ENCODE results near the gene IL4R.
A peak's percentile ranks its signal among the peaks of the same experiment; 100 is the strongest.

The IL4R gene

GRCh38 chr16:27314161-27314723 lies 468 bp downstream of the IL4R start:
- Histone ChIP-seq H3K4me3 (ENCODE audit: insufficient read depth, low read depth, low read length, poor library complexity, severe bottlenecking) (peak overlapping the region; percentile 97), H3K36me3 (ENCODE audit: control insufficient read depth, insufficient read depth, low read length) (no peaks in the 10 kb centered on the region), H3K27me3 (replicated peaks; ENCODE audit: control insufficient read depth, insufficient read depth, low read length, poor library complexity, severe bottlenecking) (no peaks in the 10 kb centered on the region), H3K27ac (ENCODE audit: insufficient read depth, low read length, poor library complexity, severe bottlenecking) (peak overlapping the region; percentile 98), H3K9me3 (ENCODE audit: control insufficient read depth, low read length) (no peaks in the 10 kb centered on the region), H3K4me1 (ENCODE audit: control insufficient read depth, insufficient read depth, low read length, poor library complexity, severe bottlenecking) (peaks cover 45% of the 10 kb centered on the region)
- DNase-seq, result peak; percentile 33 to 48 (median 41)

DNA sequence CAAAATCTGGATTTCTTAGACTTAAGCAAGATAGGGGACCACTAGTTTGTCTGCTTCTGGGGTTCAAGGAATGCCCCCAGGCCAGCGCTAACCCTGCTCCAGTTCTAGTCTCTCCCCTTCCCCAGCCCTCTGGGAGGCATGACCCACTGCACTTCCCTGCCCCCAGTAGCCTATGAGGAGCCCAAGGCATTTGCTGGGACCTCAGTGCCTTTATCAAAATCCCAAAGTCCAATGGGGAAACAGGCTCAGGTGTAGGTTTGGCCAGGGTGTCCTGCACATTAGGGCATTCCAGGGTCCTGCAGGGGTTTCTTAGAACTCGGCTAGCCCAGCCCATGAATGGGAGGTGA lies 1.2 kb downstream of the IL4R start:
- H3K27me3 ChIP-seq (replicated peaks; ENCODE audit: control insufficient read depth, insufficient read depth, low read length, poor library complexity, severe bottlenecking), result no peaks in the 10 kb centered on the region
- H3K9me3 ChIP-seq (ENCODE audit: control insufficient read depth, low read length), result no peaks in the 10 kb centered on the region
- H3K4me3 ChIP-seq (ENCODE audit: insufficient read depth, low read depth, low read length, poor library complexity, severe bottlenecking), result peak overlapping the region; percentile 97
- no peak for DNase-seq
- peaks cover 51% of the 10 kb centered on the region for H3K4me1 ChIP-seq (ENCODE audit: control insufficient read depth, insufficient read depth, low read length, poor library complexity, severe bottlenecking)
- H3K36me3 ChIP-seq (ENCODE audit: control insufficient read depth, insufficient read depth, low read length), result no peaks in the 10 kb centered on the region
- H3K27ac ChIP-seq (ENCODE audit: insufficient read depth, low read length, poor library complexity, severe bottlenecking), result peak overlapping the region; percentile 98

- peaks cover 54% of the 10 kb centered on the region for H3K4me1 ChIP-seq (ENCODE audit: control insufficient read depth, insufficient read depth, low read length, poor library complexity, severe bottlenecking)
- no peaks in the 10 kb centered on the region for H3K27me3 ChIP-seq (replicated peaks; ENCODE audit: control insufficient read depth, insufficient read depth, low read length, poor library complexity, severe bottlenecking)
- peak overlapping the region; percentile 98 for H3K27ac ChIP-seq (ENCODE audit: insufficient read depth, low read length, poor library complexity, severe bottlenecking)
- H3K9me3 ChIP-seq (ENCODE audit: control insufficient read depth, low read length), result no peaks in the 10 kb centered on the region
- peak in 2 of 3 donors; percentile 7 to 25 for DNase-seq
- peak overlapping the region; percentile 97 for H3K4me3 ChIP-seq (ENCODE audit: insufficient read depth, low read depth, low read length, poor library complexity, severe bottlenecking)
- H3K36me3 ChIP-seq (ENCODE audit: control insufficient read depth, insufficient read depth, low read length), result no peaks in the 10 kb centered on the region
Measured at GRCh38 chr16:27315333-27316037, 1.7 kb downstream of the IL4R start.

GRCh38 chr16:27316038-27316680 lies 2.4 kb downstream of the IL4R start:
- DNase-seq, result no peak
- H3K27ac ChIP-seq (ENCODE audit: insufficient read depth, low read length, poor library complexity, severe bottlenecking), result peak overlapping the region; percentile 98
- no peaks in the 10 kb centered on the region for H3K27me3 ChIP-seq (replicated peaks; ENCODE audit: control insufficient read depth, insufficient read depth, low read length, poor library complexity, severe bottlenecking)
- H3K36me3 ChIP-seq (ENCODE audit: control insufficient read depth, insufficient read depth, low read length), result no peaks in the 10 kb centered on the region
- H3K9me3 ChIP-seq (ENCODE audit: control insufficient read depth, low read length), result no peaks in the 10 kb centered on the region
- peaks cover 58% of the 10 kb centered on the region for H3K4me1 ChIP-seq (ENCODE audit: control insufficient read depth, insufficient read depth, low read length, poor library complexity, severe bottlenecking)
- H3K4me3 ChIP-seq (ENCODE audit: insufficient read depth, low read depth, low read length, poor library complexity, severe bottlenecking), result peak overlapping the region; percentile 97

DNA sequence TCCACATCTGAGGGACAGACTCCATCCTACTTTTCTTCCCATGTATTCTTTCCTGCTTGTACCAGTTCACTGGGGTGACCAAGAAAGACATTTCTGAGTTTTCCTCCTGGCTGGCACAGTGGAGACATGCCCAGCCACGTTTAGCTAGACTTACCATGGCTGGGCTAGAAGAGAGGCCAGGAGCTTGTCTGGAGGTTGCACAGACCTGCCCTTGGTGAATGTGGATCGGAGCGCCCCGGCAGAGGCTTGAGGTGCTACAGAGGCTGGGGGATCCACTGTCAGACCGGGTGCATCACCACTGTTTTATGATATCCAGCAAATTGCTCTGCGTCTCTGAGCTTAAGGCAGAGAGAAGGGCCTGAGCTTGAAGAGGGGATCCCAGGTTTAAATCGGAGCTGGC lies 3.5 kb downstream of the IL4R start:
- Histone ChIP-seq H3K9me3 (ENCODE audit: control insufficient read depth, low read length) (no peaks in the 10 kb centered on the region), H3K36me3 (ENCODE audit: control insufficient read depth, insufficient read depth, low read length) (no peaks in the 10 kb centered on the region), H3K27me3 (replicated peaks; ENCODE audit: control insufficient read depth, insufficient read depth, low read length, poor library complexity, severe bottlenecking) (no peaks in the 10 kb centered on the region), H3K4me1 (ENCODE audit: control insufficient read depth, insufficient read depth, low read length, poor library complexity, severe bottlenecking) (peaks cover 61% of the 10 kb centered on the region), H3K4me3 (ENCODE audit: insufficient read depth, low read depth, low read length, poor library complexity, severe bottlenecking) (peak overlapping the region; percentile 31), H3K27ac (ENCODE audit: insufficient read depth, low read length, poor library complexity, severe bottlenecking) (peak overlapping the region; percentile 98)
- no peak for DNase-seq

DNA sequence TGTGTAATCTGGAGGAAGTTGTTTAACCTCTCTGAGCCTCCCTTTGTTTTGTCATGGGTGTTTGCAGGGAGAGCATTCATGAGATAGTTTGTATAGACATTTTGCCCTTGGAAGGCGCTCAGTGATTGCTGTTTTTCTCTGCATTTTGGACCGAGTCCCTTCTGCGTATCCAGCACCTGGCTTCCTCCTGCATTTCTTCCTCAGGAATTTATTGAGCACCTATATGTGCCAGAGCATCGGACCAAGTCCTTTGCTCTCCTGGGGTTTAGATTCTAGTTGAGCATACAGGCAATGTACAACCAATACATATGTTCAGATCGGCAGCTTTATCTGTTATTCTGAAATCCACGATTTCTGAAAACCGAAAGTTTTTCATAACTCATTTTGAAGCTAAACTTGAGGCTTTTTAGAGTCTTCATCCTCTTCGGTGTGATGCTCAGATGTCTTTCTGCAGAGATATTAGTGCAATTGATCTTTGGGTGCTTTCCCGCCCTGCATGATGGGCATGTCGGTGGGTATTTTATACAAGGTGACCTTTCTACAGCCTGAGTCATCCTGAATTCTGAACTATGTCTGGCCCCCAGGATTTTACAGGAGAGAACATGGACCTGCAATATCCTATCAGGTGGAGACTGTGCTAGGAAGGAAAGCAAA lies 4.1 kb downstream of the IL4R start:
- DNase-seq, result peak in 1 of 3 donors; percentile 38
- no peaks in the 10 kb centered on the region for H3K27me3 ChIP-seq (replicated peaks; ENCODE audit: control insufficient read depth, insufficient read depth, low read length, poor library complexity, severe bottlenecking)
- no peaks in the 10 kb centered on the region for H3K9me3 ChIP-seq (ENCODE audit: control insufficient read depth, low read length)
- H3K36me3 ChIP-seq (ENCODE audit: control insufficient read depth, insufficient read depth, low read length), result no peaks in the 10 kb centered on the region
- peak overlapping the region; percentile 98 for H3K27ac ChIP-seq (ENCODE audit: insufficient read depth, low read length, poor library complexity, severe bottlenecking)
- peak overlapping the region; percentile 31 for H3K4me3 ChIP-seq (ENCODE audit: insufficient read depth, low read depth, low read length, poor library complexity, severe bottlenecking)
- peaks cover 64% of the 10 kb centered on the region for H3K4me1 ChIP-seq (ENCODE audit: control insufficient read depth, insufficient read depth, low read length, poor library complexity, severe bottlenecking)

GRCh38 chr16:27318392-27319256 lies 4.8 kb downstream of the IL4R start:
- H3K4me1 ChIP-seq (ENCODE audit: control insufficient read depth, insufficient read depth, low read length, poor library complexity, severe bottlenecking), result peaks cover 65% of the 10 kb centered on the region
- peak in 2 of 3 donors; percentile 6 to 39 for DNase-seq
- peaks cover 2% of the 10 kb centered on the region for H3K36me3 ChIP-seq (ENCODE audit: control insufficient read depth, insufficient read depth, low read length)
- no peaks in the 10 kb centered on the region for H3K27me3 ChIP-seq (replicated peaks; ENCODE audit: control insufficient read depth, insufficient read depth, low read length, poor library complexity, severe bottlenecking)
- peak overlapping the region; percentile 31 for H3K4me3 ChIP-seq (ENCODE audit: insufficient read depth, low read depth, low read length, poor library complexity, severe bottlenecking)
- no peaks in the 10 kb centered on the region for H3K9me3 ChIP-seq (ENCODE audit: control insufficient read depth, low read length)
- peak overlapping the region; percentile 98 for H3K27ac ChIP-seq (ENCODE audit: insufficient read depth, low read length, poor library complexity, severe bottlenecking)

GRCh38 chr16:27319257-27319965 lies 5.6 kb downstream of the IL4R start:
- no peak for DNase-seq
- H3K4me3 ChIP-seq (ENCODE audit: insufficient read depth, low read depth, low read length, poor library complexity, severe bottlenecking), result peak overlapping the region; percentile 31
- H3K27me3 ChIP-seq (replicated peaks; ENCODE audit: control insufficient read depth, insufficient read depth, low read length, poor library complexity, severe bottlenecking), result no peaks in the 10 kb centered on the region
- no peaks in the 10 kb centered on the region for H3K9me3 ChIP-seq (ENCODE audit: control insufficient read depth, low read length)
- H3K36me3 ChIP-seq (ENCODE audit: control insufficient read depth, insufficient read depth, low read length), result peaks cover 4% of the 10 kb centered on the region
- peak overlapping the region; percentile 98 for H3K27ac ChIP-seq (ENCODE audit: insufficient read depth, low read length, poor library complexity, severe bottlenecking)
- H3K4me1 ChIP-seq (ENCODE audit: control insufficient read depth, insufficient read depth, low read length, poor library complexity, severe bottlenecking), result peaks cover 73% of the 10 kb centered on the region

All from effector memory CD4-positive, alpha-beta T cell (primary cell).